ENCODE results near the gene USPL1.
A peak's percentile ranks its signal among the peaks of the same experiment; 100 is the strongest.

GRCh38 chr13:30673669-30674521 is 56.2 kb downstream of the USPL1 start:
- TF ChIP-seq CTCF (IDR thresholded peaks at IDR 0.05) (peak; percentile 48 to 96 (median 76)), POLR2A (IDR thresholded peaks at IDR 0.05) (peak in 1 of 2 donors; percentile 26)
